GM12873 (cell line): ENCODE data around the gene BBS9.

Source experiments
- TF ChIP-seq, protein P1 (sequence below): IDR thresholded peaks from 2 replicates; pipeline ENCODE4 v1.5.1; 2012; ENCODE audit warnings: low read depth, mild to moderate bottlenecking, moderate library complexity, low read length, control low read depth; ENCODE audit not compliant: insufficient read depth; ENCODE audit errors: missing control alignments

The BBS9 gene

DNA sequence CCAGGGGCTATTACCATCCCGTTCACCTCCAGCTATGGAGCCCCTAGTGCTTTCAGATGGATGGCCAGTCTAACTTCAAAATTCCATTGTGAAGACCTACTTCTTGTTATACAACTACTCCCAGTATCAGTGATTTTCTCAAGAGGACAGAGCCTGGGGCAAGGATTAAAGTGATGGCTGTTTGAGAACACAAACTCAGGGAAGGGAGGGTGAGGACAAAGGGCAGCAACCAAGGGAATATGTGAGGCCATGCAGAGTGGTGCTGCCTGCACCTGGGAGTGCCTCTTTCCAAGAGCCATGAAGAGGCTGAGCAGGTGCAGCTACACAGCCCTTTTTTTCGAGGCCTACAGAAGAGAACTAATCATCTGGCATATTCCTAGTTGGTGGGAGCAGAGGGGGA lies 472.5 kb downstream of the BBS9 start:
- TF ChIP-seq, protein P1, sequence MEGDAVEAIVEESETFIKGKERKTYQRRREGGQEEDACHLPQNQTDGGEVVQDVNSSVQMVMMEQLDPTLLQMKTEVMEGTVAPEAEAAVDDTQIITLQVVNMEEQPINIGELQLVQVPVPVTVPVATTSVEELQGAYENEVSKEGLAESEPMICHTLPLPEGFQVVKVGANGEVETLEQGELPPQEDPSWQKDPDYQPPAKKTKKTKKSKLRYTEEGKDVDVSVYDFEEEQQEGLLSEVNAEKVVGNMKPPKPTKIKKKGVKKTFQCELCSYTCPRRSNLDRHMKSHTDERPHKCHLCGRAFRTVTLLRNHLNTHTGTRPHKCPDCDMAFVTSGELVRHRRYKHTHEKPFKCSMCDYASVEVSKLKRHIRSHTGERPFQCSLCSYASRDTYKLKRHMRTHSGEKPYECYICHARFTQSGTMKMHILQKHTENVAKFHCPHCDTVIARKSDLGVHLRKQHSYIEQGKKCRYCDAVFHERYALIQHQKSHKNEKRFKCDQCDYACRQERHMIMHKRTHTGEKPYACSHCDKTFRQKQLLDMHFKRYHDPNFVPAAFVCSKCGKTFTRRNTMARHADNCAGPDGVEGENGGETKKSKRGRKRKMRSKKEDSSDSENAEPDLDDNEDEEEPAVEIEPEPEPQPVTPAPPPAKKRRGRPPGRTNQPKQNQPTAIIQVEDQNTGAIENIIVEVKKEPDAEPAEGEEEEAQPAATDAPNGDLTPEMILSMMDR = no peak

DNA sequence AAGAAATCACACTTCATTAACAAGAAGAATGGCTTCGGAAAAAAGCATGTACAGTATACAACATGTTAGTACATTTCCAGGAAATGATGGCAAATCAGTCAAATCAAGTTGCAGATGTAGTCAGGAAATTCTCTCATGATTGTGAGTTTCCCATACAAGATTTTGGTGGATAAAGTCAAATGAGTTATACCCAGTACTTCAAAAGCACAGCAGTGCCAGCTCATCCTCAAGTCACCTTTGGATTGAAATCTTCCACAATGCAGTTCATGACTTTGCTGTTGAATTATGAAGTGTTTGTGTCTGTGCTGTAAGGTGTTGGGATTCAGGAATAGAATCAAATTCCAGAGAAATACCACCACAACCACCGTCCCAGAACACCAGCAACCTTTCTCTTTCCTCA lies 474.7 kb downstream of the BBS9 start:
- TF ChIP-seq, protein P1 = no peak

DNA sequence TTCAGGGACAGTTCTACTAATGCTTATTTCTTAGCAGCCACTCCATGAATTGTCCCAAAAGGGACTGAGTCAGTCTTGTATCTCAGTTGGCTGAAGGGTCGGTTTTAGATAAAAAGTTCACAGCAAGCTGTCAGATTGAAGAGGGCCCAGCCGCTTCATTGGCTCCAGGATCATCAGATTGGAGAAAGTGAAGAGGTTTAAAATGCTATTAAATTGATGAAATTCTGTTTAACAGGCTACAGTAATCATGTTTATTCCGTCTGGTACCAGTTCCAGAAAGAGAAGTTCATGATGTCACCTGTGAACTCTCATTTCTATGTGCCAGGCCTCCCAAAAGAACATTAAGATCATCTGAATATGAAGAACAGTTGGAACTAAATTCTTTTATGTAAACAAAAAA lies 481.6 kb downstream of the BBS9 start:
- TF ChIP-seq, protein P1 = no peak

- TF ChIP-seq, protein P1 = no peak
Observed at GRCh38 chr7:33612442-33612841, 483.1 kb downstream of the BBS9 start.

DNA sequence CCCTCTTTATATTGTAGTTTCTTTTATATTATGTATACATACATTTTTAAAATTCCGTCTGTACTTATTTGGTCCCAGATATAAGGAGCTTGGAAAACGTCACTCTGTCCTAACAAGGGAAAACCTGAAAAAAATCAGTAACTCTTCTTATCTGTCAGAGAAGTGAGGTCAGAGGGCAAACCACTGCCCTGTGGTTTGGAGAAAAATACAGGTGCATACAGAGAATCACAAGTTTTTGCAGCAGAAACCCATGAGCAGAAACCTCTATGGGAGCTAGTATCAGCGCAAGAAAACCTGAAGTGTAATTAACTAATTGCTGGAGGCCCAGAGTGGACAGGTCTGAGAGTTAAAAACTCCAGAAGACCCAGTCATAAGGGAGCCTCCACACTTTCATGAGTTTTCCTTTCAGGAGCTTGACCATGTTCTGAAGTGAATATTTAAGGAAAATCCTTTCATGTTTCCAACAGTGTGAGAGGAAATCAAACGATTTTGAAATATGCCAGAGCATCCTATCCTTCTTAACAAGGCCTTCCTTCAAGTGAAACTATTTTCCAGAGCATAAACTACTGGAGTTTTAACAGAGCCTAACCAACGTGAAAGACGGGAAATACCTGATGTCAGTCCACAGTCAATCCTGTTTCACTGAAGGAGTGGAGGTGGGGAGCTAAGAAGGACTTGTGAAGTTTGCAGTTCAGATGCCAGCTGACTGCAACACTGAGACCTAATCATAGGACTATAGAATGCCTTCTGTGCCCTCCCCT lies 485.2 kb downstream of the BBS9 start:
- TF ChIP-seq, protein P1 = no peak

GRCh38 chr7:33616752-33617151 lies 487.4 kb downstream of the BBS9 start:
- TF ChIP-seq, protein P1 = no peak

GRCh38 chr7:33619264-33619663 lies 489.9 kb downstream of the BBS9 start:
- TF ChIP-seq, protein P1 = no peak
